ENCODE data around the gene BCL2L1. TPM values are rescaled to one million over a fixed set of nuclear protein-coding genes. Genes with fewer than 3 reads are reported as not detected.

Gene BCL2L1
- polyA plus RNA-seq, 1 of the 3 experiments (the other 2 are of a cell fraction) = 99.9 TPM

GRCh38 chr20:31673943-31674463 is 48.7 kb downstream of the BCL2L1 start (continued):
- TF ChIP-seq FOXJ3 (CRISPR knock-in tag; IDR thresholded peaks at IDR 0.05) (no peak), FOXM1 (IDR thresholded peaks at IDR 0.05; ENCODE audit: low read depth) (no peak), RCOR1 (IDR thresholded peaks at IDR 0.05; ENCODE audit: low read length) (no peak), EP300 (IDR thresholded peaks at IDR 0.05; ENCODE audit: borderline replicate concordance in 1 of 2, low read depth in 1 of 2, low read length in 1 of 2) (no peak), SMC3 (IDR thresholded peaks at IDR 0.05; ENCODE audit: low read depth, low read length) (no peak), EZH2phosphoT487 (IDR thresholded peaks at IDR 0.05; ENCODE audit: borderline replicate concordance, low read depth) (no peak), RFX5 (IDR thresholded peaks at IDR 0.05; ENCODE audit: low read length) (no peak), PBX3 (IDR thresholded peaks at IDR 0.05) (no peak), IRF3 (IDR thresholded peaks at IDR 0.05; ENCODE audit: low read depth, low read length) (no peak), RXRA (IDR thresholded peaks at IDR 0.05; ENCODE audit: borderline replicate concordance, low read depth) (no peak), MXI1 (IDR thresholded peaks at IDR 0.05; ENCODE audit: low read depth, low read length) (no peak)

- no peak for DNase-seq
- Histone ChIP-seq H3K27ac (ENCODE audit: low read depth in 2 of 2, low read length in 1 of 2) (no peak overlapping the region), H3K27me3 (ENCODE audit: insufficient read depth) (no peaks in the 10 kb centered on the region), H3K9me2 (no peaks in the 10 kb centered on the region), H3K36me3 (replicated peaks in 1 of 2; ENCODE audit: control insufficient read depth in 1 of 2, insufficient read depth in 2 of 2, low read length in 1 of 2) (peaks cover 7 to 49% of the 10 kb centered on the region in 2 experiments), H3K4me1 (ENCODE audit: control insufficient read depth in 1 of 2, insufficient read depth in 2 of 2, low read depth in 1 of 2, low read length in 1 of 2) (peaks cover 40 to 46% of the 10 kb centered on the region in 2 experiments; a peak in 3 of 4 replicates), H3K4me3 (ENCODE audit: low read depth in 2 of 2, low read length in 1 of 2) (no peak overlapping the region), H3K79me2 (ENCODE audit: insufficient read depth) (peaks cover 98% of the 10 kb centered on the region), H3K9ac (no peak overlapping the region), H3F3A (replicated peaks; ENCODE audit: insufficient read depth) (peaks cover 7% of the 10 kb centered on the region), H4K20me1 (ENCODE audit: insufficient read depth) (no peaks in the 10 kb centered on the region; the same call in 1 of the 2 replicates), H2AFZ (ENCODE audit: low read depth) (no peak overlapping the region), H3K9me3 (no peaks in the 10 kb centered on the region), H3K4me2 (no peak overlapping the region)
- CTCF ChIA-PET = interaction anchor here (0.8 to 4.5 kb wide), 3 partner anchors 11 to 143 kb away, joined by 3 to 19 read pairs (median 7); no protein-coding TSS in a partner anchor
- POLR2A ChIA-PET = interaction anchor here (1.2 kb wide), 1 partner anchor 15 kb away, joined by 7 read pairs; no protein-coding TSS in a partner anchor
- TF ChIP-seq TAF1 (IDR thresholded peaks at IDR 0.05; ENCODE audit: borderline replicate concordance, low read depth, low read length) (no peak), USF2 (IDR thresholded peaks at IDR 0.05; ENCODE audit: borderline replicate concordance, low read depth, low read length) (no peak), SMC3 (IDR thresholded peaks at IDR 0.05; ENCODE audit: low read depth, low read length) (no peak), EZH2phosphoT487 (IDR thresholded peaks at IDR 0.05; ENCODE audit: borderline replicate concordance, low read depth) (no peak), GABPA (IDR thresholded peaks at IDR 0.05; ENCODE audit: low read depth) (no peak), IRF3 (IDR thresholded peaks at IDR 0.05; ENCODE audit: low read depth, low read length) (no peak), FOXJ3 (CRISPR knock-in tag; IDR thresholded peaks at IDR 0.05) (no peak), PBX3 (IDR thresholded peaks at IDR 0.05) (no peak), NRF1 (IDR thresholded peaks at IDR 0.05; ENCODE audit: low read depth, low read length) (no peak), REST (IDR thresholded peaks at IDR 0.05; ENCODE audit: low read depth, low read length) (no peak), FOXM1 (IDR thresholded peaks at IDR 0.05; ENCODE audit: low read depth) (no peak), GATA2 (CRISPR knock-in tag; IDR thresholded peaks at IDR 0.05) (no peak)
Observed at GRCh38 chr20:31673435-31673834, 49.2 kb downstream of the BCL2L1 start.

Measured in SK-N-SH (cell line).